ENCODE results near the gene FAM32A. TPM values are rescaled to one million over a fixed set of nuclear protein-coding genes. Genes with fewer than 3 reads are reported as not detected.
"Not testable (repeated sequence)": the region's sequence is repeated elsewhere in the genome, so short reads cannot be mapped to it uniquely, and the experiment has no call there.

Gene FAM32A
- total RNA-seq, 2 experiments from 2014 or later = 38.2 to 41.9 TPM

DNA sequence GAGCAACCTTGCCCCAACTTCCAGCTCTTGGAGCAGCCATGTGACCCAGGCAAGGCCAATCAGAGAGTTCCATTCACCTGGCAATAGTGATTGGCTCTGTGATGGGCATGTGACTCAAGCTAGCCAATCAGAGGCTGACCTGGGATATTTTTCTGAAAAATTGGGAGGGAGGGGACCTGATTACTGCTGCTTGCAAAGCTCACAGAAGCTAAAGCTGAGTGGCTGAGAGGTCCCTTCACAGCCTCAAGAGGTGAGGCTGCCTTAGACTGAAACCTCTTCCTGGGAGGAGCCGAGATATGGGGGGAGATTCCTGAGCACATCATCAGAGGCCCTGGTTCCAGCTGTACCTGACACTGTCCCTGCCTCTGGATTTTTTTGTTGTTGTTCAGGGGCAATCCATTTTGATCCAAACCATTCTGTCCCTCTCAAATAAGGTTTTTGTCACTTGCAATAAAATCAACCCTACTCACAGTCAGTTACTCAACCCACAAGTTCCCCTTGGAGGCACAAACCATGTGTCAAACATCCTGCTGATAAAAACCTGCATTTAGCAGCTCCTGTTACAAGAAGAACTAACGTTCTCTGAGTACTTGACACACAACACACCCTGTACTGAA lies 16.6 kb upstream of the FAM32A start:
- Mint-ChIP-seq H3K27ac (no peak overlapping the region), H3K27me3 (ENCODE audit: low read depth) (no peaks in the 10 kb centered on the region), H3K4me1 (ENCODE audit: low read depth) (peaks cover 4% of the 10 kb centered on the region), H3K9me3 (no peaks in the 10 kb centered on the region), H3K4me3 (no peak overlapping the region), H3K36me3 (ENCODE audit: low read depth) (no peaks in the 10 kb centered on the region)
- intact Hi-C loops (cut with micrococcal nuclease) = no loop called here
- CTCF ChIA-PET = interaction anchor here (0.9 to 1.1 kb wide), 2 partner anchors 9 to 127 kb away, joined by 3 to 5 read pairs; no protein-coding TSS in a partner anchor
- no peak for DNase-seq

DNA sequence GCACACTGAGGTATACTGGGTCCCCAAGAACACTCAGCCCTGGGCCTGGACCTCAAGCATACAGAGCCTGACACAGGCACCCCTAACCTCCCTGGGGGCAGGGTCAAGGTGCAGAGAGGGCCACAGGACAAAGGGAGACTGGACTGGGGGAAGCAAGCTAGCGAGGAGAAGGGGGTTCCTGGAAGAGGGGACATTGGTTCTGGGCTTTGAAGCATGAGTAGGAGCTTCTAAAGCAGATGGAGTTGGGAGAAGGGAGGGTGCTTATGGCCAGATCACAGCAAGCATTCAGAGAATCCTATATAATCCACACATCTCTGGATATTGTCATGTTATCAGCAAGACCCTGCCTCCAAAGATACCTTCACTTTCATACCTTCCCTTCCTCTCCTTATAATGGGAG lies 15.1 kb upstream of the FAM32A start:
- no peak overlapping the region for H3K4me3 Mint-ChIP-seq
- H3K36me3 Mint-ChIP-seq (ENCODE audit: low read depth) = no peaks in the 10 kb centered on the region
- H3K4me1 Mint-ChIP-seq (ENCODE audit: low read depth) = peaks cover 4% of the 10 kb centered on the region
- H3K27ac Mint-ChIP-seq = no peak overlapping the region
- CTCF ChIA-PET = interaction anchor here (1.0 kb wide), 1 partner anchor 249 kb away, joined by 3 read pairs; no protein-coding TSS in a partner anchor
- H3K9me3 Mint-ChIP-seq = no peaks in the 10 kb centered on the region
- DNase-seq = no peak
- intact Hi-C loops (cut with micrococcal nuclease) = no loop called here
- H3K27me3 Mint-ChIP-seq (ENCODE audit: low read depth) = no peaks in the 10 kb centered on the region

DNA sequence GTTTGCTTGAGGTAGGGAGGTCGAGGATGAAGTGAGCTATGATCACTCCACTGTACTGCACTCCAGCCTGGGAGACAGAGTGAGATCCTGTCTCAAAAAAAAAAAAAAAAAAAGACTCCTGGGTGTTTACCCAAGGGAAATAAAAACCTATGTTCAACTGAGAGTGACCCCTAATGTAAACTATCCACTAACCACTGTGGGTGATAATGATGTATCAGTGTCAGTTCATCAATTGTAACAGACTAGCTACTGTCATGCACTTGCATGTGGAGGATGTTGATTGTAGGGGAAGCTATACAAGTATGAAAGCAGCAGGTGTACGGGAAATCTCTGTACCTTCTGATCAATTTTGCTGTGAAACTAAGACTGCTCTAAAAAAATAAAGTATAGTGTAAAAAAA lies 9.3 kb upstream of the FAM32A start:
- intact Hi-C loops (cut with micrococcal nuclease) = no loop called here
- H3K27ac Mint-ChIP-seq = no peak overlapping the region

GRCh38 chr19:16178866-16179265 lies 6.3 kb upstream of the FAM32A start:
- H3K27ac Mint-ChIP-seq; H3K27me3 Mint-ChIP-seq (ENCODE audit: low read depth); intact Hi-C loops (cut with micrococcal nuclease); H3K9me3 Mint-ChIP-seq; DNase-seq; H3K4me1 Mint-ChIP-seq (ENCODE audit: low read depth); H3K36me3 Mint-ChIP-seq (ENCODE audit: low read depth); H3K4me3 Mint-ChIP-seq: not testable (repeated sequence)
- CTCF ChIA-PET = interaction anchor here (0.8 to 1.6 kb wide), 2 partner anchors 34 to 137 kb away, joined by 5 to 6 read pairs; no protein-coding TSS in a partner anchor

More for the DNA sequence above, 9.3 kb upstream of the FAM32A start:
- CTCF ChIA-PET = interaction anchor here (0.6 to 1.0 kb wide), 2 partner anchors 65 to 134 kb away, joined by 3 to 5 read pairs; no protein-coding TSS in a partner anchor
- Mint-ChIP-seq H3K4me3 (no peak overlapping the region), H3K36me3 (ENCODE audit: low read depth) (no peaks in the 10 kb centered on the region), H3K4me1 (ENCODE audit: low read depth) (no peaks in the 10 kb centered on the region), H3K27me3 (ENCODE audit: low read depth) (no peaks in the 10 kb centered on the region), H3K9me3 (no peaks in the 10 kb centered on the region)
- no peak for DNase-seq

DNA sequence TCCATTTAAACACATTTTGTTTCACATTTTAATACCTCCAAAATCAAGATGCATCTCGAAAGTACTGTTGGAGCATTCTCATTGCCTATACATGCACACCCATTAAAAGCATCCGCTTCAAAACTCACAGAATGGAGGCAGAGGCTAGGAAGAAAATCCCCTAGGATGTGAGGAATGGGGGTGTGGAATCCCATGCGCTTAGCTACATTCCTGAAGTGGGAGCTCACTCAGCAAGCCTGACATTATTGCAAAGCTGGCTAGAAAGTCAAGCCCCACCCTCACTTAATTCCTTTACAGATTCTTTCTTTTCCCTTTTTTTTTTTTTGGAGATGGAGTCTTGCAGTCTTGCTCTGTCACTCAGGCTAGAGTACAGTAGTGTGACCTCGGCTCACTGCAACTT lies 4.6 kb upstream of the FAM32A start:
- intact Hi-C loops (cut with micrococcal nuclease) = no loop called here
- peaks cover 10% of the 10 kb centered on the region for H3K4me1 Mint-ChIP-seq (ENCODE audit: low read depth)

DNA sequence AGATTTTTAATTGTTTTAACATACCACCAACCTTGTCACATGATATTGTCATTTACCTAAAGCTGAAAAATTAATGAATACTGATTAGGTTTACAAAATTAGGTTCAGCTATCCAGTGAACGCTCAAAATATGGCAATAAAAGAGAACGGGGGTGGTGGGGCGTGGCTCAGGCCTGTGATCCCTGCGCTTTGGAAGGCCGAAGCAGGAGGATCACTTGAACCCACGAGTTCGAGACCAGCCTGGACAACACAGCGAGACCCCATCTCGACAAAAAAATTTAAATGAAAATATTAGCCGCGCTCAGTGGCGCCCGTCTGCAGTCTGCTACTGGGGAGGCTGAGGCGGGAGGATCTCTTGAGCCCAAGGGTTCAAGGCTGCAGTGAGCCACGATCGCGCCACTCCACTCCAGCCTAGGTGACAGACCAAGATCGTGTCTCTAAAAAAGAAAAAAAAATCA lies 516 bp upstream of the FAM32A start:
- CTCF ChIA-PET = interaction anchor here (0.8 to 3.3 kb wide), 15 partner anchors 11 to 771 kb away, joined by 3 to 33 read pairs (median 6); partner anchors contain the start of genes AP1M1 and CIB3
- H3K4me3 Mint-ChIP-seq = peak overlapping the region; percentile 98
- H3K27ac Mint-ChIP-seq = peak overlapping the region; percentile 95
- peaks cover 32% of the 10 kb centered on the region for H3K4me1 Mint-ChIP-seq (ENCODE audit: low read depth)
- intact Hi-C loops (cut with micrococcal nuclease) = loop anchor here (1.0 kb wide), 4 partner anchors 13 to 118 kb away; partner anchors contain the start of genes AP1M1 and RAB8A
- no peaks in the 10 kb centered on the region for H3K27me3 Mint-ChIP-seq (ENCODE audit: low read depth)
- peaks cover 12% of the 10 kb centered on the region for H3K36me3 Mint-ChIP-seq (ENCODE audit: low read depth)
- H3K9me3 Mint-ChIP-seq = no peaks in the 10 kb centered on the region
- DNase-seq = no peak

More for the DNA sequence above, 4.6 kb upstream of the FAM32A start:
- Mint-ChIP-seq H3K27ac (no peak overlapping the region), H3K4me3 (no peak overlapping the region), H3K9me3 (no peaks in the 10 kb centered on the region), H3K27me3 (ENCODE audit: low read depth) (no peaks in the 10 kb centered on the region), H3K36me3 (ENCODE audit: low read depth) (peaks cover 4% of the 10 kb centered on the region)
- CTCF ChIA-PET = interaction anchor here (2.0 to 3.1 kb wide), 2 partner anchors 118 to 139 kb away, joined by 12 to 29 read pairs; no protein-coding TSS in a partner anchor
- no peak for DNase-seq

GRCh38 chr19:16185768-16186123 lies 536 bp downstream of the FAM32A start:
- peak; percentile 69 for DNase-seq
- intact Hi-C loops (cut with micrococcal nuclease) = loop anchor here (1.0 kb wide), 4 partner anchors 12 to 119 kb away; partner anchors contain the start of genes AP1M1 and RAB8A
- Mint-ChIP-seq H3K27me3 (ENCODE audit: low read depth) (no peaks in the 10 kb centered on the region), H3K9me3 (no peaks in the 10 kb centered on the region), H3K4me1 (ENCODE audit: low read depth) (peaks cover 32% of the 10 kb centered on the region), H3K4me3 (peak overlapping the region; percentile 98), H3K36me3 (ENCODE audit: low read depth) (peaks cover 12% of the 10 kb centered on the region), H3K27ac (peak overlapping the region; percentile 95)
- CTCF ChIA-PET = interaction anchor here (0.6 to 3.3 kb wide), 18 partner anchors 11 to 1113 kb away, joined by 3 to 33 read pairs (median 5); partner anchors contain the start of genes AP1M1 and CIB3

- Mint-ChIP-seq H3K4me1 (ENCODE audit: low read depth) (peaks cover 28% of the 10 kb centered on the region), H3K36me3 (ENCODE audit: low read depth) (peaks cover 19% of the 10 kb centered on the region), H3K9me3 (no peaks in the 10 kb centered on the region), H3K27ac (no peak overlapping the region), H3K4me3 (no peak overlapping the region), H3K27me3 (ENCODE audit: low read depth) (no peaks in the 10 kb centered on the region)
- DNase-seq = no peak
- CTCF ChIA-PET = interaction anchor here (1.0 to 1.1 kb wide), 2 partner anchors 70 to 78 kb away, joined by 3 to 4 read pairs; no protein-coding TSS in a partner anchor
- intact Hi-C loops (cut with micrococcal nuclease) = no loop called here
These were observed 3.3 kb downstream of the FAM32A start for GRCh38 chr19:16188521-16188920.

DNA sequence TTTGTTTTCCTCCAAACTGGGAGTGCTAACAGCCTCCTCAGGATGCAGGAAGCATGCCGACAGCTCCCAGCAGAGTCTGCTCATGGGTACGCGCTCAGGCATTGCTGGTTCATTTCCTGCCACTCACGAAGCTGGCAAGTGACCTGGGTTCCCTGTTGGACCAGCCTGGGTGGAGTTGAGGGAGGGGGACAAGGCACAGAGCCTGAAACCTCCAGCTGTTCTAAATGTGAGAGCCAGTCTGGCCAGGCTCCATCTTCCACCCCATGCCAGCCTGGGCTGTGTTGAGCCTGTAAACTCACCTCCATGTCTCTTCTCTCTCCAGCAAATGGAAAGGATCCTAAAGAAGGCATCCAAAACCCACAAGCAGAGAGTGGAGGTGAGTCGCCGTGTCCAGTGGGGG lies 5.0 kb downstream of the FAM32A start:
- intact Hi-C loops (cut with micrococcal nuclease) = no loop called here

DNA sequence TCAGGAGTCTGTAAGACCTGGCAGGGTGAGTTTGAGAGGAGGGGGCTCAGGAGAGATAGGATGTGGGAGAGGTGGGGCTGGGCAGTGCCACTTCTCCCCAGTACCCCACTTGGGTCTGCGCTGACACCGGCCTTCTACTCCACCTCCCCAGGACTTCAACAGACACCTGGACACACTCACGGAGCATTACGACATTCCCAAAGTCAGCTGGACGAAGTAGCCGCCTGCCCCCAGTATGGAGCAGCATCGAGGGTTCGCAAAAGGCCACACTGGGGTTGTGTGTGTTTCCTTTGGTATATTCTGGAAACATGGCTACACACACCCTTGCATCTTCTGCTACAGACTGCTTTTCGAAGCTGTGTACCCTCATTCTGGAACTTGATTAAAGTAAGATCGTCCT lies 5.5 kb downstream of the FAM32A start:
- H3K4me1 Mint-ChIP-seq (ENCODE audit: low read depth) = peaks cover 22% of the 10 kb centered on the region
- no peak for DNase-seq
- no peak overlapping the region for H3K4me3 Mint-ChIP-seq
- H3K9me3 Mint-ChIP-seq = no peaks in the 10 kb centered on the region
- no peaks in the 10 kb centered on the region for H3K27me3 Mint-ChIP-seq (ENCODE audit: low read depth)
- CTCF ChIA-PET = no interaction called here
- intact Hi-C loops (cut with micrococcal nuclease) = no loop called here
- H3K36me3 Mint-ChIP-seq (ENCODE audit: low read depth) = peaks cover 14% of the 10 kb centered on the region
- H3K27ac Mint-ChIP-seq = no peak overlapping the region

More for the DNA sequence above, 5.0 kb downstream of the FAM32A start:
- DNase-seq = no peak
- H3K4me3 Mint-ChIP-seq = no peak overlapping the region
- peaks cover 18% of the 10 kb centered on the region for H3K36me3 Mint-ChIP-seq (ENCODE audit: low read depth)
- CTCF ChIA-PET = no interaction called here
- H3K27me3 Mint-ChIP-seq (ENCODE audit: low read depth) = no peaks in the 10 kb centered on the region
- H3K27ac Mint-ChIP-seq = no peak overlapping the region
- H3K9me3 Mint-ChIP-seq = no peaks in the 10 kb centered on the region
- H3K4me1 Mint-ChIP-seq (ENCODE audit: low read depth) = peaks cover 25% of the 10 kb centered on the region

DNA sequence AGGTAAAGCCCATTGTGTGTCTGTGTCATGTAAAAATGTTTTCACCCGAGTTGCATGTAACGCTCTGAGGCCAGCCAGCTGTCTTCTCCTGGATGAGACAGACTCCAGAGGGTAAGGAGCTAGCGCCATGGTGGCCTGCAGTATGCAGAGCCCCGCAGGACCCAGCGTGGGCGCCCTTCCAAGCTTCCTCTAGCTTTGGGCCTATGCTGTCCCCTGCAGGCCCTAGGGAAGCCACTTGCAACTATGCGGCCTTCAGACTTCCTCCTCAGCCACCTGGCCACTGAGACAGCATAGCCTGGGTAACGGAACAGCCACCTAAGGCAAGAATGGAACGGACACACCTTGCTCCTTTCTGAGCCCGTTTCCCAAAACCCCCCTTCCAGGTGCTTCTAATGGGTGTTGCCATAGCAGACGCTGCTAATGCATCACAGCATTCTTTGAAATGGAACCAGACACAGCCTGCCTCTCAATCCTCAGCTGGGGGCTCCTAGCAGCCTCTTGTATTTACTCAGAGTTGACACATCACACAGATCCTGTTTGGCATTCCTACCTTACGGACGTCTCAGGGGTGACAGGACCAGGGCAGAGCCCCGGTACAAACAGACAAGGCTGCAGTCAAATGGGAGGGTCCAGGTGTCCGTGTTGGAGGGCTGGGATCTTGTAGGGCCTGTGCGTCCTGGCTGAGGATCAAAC lies 6.2 kb downstream of the FAM32A start:
- H3K27ac Mint-ChIP-seq = no peak overlapping the region
- no peak overlapping the region for H3K4me3 Mint-ChIP-seq
- H3K27me3 Mint-ChIP-seq (ENCODE audit: low read depth) = no peaks in the 10 kb centered on the region
- peaks cover 14% of the 10 kb centered on the region for H3K36me3 Mint-ChIP-seq (ENCODE audit: low read depth)
- no peak for DNase-seq
- H3K4me1 Mint-ChIP-seq (ENCODE audit: low read depth) = peaks cover 19% of the 10 kb centered on the region
- H3K9me3 Mint-ChIP-seq = no peaks in the 10 kb centered on the region
- CTCF ChIA-PET = no interaction called here
- intact Hi-C loops (cut with micrococcal nuclease) = no loop called here

- DNase-seq = no peak
- Mint-ChIP-seq H3K4me3 (no peak overlapping the region), H3K27me3 (ENCODE audit: low read depth) (no peaks in the 10 kb centered on the region), H3K36me3 (ENCODE audit: low read depth) (peaks cover 12% of the 10 kb centered on the region), H3K9me3 (no peaks in the 10 kb centered on the region), H3K27ac (no peak overlapping the region), H3K4me1 (ENCODE audit: low read depth) (peaks cover 10% of the 10 kb centered on the region)
- CTCF ChIA-PET = no interaction called here
- intact Hi-C loops (cut with micrococcal nuclease) = no loop called here
These were observed 8.3 kb downstream of the FAM32A start for GRCh38 chr19:16193466-16193865.
